ENCODE data around the gene NRCAM.

NRCAM gene

DNA sequence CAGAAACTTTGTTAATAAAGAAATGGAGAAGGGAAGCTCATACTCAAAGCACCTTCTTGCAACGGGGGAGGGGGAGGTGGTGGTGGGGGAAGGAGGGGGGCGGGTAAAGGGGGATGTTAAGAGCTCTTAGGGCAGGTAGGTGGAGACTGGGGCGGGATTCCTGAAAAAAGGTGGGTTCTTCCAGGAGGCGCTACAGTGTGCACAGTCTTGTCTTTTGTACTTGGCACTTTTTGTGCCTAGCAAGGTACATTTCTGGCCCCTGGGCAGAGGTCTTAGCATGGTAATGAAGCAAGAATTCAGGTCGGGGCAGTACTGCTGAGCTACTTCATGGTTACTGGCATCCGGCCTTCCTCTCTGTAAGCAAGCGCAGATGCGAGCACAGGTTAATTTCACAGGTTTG is 310.8 kb downstream of the NRCAM start:
- DNase-seq, result no peak

- DNase-seq, result no peak
Measured at GRCh38 chr7:108144931-108145330, 311.3 kb downstream of the NRCAM start.

- no peak for DNase-seq
Measured at GRCh38 chr7:108143658-108144420, 312.4 kb downstream of the NRCAM start.

DNA sequence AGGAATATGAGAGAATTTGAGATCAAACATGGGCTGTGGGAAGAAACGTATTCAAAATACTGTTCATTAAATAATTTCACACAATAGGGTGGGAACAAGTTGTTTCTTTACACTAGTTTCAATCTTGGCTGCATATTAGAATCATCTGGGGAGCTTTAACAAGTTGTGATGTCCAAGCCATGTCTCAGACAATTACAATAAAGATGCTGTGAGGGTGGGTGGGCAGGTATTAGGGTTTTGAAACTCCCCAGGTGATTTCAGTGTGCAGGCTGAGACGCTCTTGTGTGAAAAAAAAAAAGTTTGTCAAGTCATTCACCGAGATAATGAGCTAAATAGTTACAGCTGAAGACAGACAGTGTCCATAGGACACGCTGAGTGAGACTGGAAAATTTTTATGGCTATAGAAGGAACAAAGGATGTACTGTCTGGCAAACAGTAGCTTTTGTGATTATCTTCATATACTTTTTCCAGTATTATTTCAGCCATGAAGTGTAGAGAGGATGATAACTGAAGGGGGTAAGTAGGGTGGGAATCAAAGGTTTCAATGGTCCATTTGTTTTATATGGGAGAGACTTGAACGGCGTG is 313.5 kb downstream of the NRCAM start:
- DNase-seq, result no peak

DNA sequence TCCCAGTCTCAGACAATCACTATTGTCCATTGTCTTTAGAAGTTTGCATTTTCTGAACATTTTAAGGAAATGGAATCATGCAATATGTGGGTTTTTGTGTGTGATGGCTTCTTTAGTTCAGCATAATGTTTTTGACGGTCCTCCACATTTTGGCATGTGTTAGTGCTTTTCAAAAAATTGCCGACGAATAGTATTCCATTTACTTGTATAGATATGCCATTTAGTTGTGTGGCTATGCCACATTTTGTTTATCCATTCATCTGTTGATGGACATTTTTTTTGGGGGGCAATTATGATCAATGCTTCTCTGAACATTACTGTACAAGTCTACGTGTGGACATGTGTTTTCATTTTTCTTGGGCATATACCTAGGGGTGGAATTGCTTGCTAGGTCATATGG is 314.1 kb downstream of the NRCAM start:
- DNase-seq, result no peak

- no peak for DNase-seq
Measured at GRCh38 chr7:108140671-108141070, 315.6 kb downstream of the NRCAM start.

- DNase-seq, result no peak
Measured at GRCh38 chr7:108138911-108139310, 317.3 kb downstream of the NRCAM start.

DNA sequence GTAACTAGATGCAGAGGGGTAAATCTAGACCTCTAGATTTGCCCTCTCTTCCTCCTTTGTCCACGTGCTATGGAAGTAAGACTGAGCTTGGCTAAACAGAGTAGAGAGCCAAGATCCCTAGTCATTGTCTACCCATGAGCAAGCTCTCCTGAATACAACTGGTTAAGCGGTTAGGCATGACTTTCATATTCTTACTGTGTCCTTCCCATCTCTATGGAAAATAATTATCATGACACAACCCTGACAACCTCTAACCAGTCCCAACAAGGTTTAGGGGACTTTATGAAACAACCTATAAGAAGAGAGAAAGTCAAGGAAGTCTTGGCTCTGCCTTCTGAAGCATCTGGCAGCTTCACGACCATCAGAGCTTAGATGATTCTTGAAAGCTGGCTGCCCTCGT is 318.2 kb downstream of the NRCAM start:
- DNase-seq, result no peak

- no peak for DNase-seq
Measured at GRCh38 chr7:108137040-108137439, 319.2 kb downstream of the NRCAM start.

DNA sequence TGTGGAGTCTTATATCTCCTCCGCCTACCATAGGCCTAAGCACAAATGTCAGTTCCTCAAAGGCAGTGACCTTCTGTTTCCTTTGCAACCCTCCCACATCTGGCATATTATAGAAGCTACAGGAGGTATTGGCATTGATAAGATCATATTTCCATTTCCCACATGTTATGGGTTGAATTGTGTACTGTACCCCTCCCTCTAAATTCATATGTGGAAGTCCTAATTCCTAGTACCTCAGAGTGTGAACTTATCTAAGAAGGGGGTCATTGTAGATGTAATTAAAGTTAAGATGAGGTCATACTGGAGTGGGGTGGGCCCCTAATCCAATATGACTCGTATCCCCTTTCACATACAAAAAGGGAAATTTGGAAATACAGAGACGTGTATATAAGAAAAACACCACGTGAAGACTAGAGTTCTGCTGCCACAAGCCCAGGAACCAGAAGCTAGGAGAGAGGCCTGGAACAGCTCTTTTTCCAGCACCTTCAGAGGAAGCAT is 320.0 kb downstream of the NRCAM start:
- no peak for DNase-seq

DNA sequence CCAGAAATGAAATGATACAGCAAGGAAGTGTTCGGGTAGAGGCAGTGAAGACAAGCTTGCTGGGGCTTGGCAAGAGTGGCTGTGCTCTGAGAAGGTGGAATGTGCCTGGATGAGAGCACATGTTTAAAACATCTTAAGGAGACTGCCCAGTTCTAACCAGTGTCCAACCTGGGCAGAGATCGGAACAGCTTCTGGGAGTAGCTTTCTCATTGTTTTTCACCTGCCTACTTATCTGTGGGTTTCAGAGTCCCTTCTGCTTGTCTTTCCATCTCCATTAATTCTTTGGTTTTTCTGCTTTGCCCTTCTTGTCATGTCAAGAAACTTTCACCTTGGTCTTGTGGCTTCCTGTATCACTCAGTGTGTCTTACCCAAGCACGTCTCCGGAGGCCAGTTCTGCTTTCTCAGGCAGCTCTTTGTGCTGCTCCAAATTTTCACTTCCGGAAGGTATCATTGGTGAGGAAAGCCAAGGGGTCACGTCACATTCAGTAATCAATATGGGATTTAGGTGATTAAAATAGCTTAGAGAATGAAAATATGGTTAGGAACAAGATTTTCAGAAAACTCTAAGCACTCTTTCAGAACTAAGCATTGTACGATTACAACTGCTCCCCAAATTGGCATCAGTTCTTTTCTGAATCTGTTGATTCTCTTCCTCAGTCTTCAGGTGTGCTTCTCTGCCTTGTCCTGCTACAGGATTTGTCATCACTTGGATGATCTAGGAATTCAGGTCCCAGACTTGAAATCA is 320.6 kb downstream of the NRCAM start:
- DNase-seq, result no peak

DNA sequence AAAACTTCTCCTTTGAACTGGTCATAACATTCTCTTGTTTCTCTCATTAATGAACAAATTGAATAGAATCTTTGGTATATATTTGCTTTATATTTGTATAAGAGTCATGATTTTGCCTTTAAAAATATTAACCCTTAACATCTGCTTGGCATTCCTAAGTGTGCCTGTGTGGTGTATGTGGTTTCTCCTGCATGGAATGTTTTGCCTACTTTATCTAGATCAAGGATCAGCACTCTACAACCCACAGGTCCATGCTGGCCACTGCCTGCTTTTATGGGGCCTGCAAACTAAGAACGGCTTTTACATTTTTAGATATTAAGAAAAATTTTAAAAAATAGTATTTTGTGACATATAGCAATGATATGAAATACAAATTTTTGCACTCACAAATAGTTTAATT is 321.8 kb downstream of the NRCAM start:
- DNase-seq, result no peak

GRCh38 chr7:108132551-108133265 is 323.5 kb downstream of the NRCAM start:
- DNase-seq, result no peak

DNA sequence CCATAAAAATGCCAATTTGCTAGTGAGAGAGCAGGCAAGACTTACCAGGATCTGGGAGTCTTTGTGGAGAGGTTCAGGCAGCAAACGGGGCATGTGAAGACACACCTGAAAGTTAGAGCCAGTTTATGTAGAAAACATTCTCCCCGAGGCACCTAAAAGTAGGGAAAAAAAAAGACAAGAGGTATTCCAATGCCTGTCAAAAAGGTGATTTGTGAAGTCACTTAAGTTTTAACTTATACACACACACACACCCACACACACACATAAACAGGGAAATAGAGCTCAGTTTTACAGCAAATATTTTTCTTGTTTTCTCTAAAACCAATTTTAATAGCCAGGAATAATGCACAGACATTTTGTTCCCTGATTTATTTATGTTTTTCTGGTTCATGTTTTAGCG is 326.0 kb downstream of the NRCAM start, which contains the start of gene LAMB4:
Gene LAMB4, minus strand, starts transcription at position 101 of the 400 bp plus-strand sequence. CDS start 7,197 bp downstream, outside the sequence.
- no peak for DNase-seq

- no peak for DNase-seq
Measured at GRCh38 chr7:108129018-108129965, 326.9 kb downstream of the NRCAM start.

GRCh38 chr7:108128514-108128913 is 327.7 kb downstream of the NRCAM start:
- DNase-seq, result no peak

- DNase-seq, result no peak
Measured at GRCh38 chr7:108127461-108127860, 328.8 kb downstream of the NRCAM start.

DNA sequence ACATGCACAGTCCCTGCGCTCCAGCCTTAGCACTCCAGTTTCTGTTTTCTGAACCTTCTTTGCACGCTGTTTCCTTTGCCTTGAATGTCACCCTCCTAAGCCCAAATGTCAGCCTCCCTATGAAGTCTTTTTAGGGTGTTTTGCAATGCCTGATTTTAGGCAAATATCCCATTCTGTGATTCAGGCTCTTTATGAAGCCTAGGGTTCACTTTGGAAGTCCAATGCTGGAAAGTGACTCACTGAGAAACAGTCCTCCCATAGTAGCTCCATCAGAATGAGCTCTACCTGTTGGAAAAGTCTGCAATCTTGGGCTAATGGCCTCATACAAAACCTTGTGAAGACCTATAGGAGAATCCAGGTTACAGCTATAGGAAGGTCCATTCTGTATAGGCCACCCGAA is 331.4 kb downstream of the NRCAM start:
- no peak for DNase-seq

DNA sequence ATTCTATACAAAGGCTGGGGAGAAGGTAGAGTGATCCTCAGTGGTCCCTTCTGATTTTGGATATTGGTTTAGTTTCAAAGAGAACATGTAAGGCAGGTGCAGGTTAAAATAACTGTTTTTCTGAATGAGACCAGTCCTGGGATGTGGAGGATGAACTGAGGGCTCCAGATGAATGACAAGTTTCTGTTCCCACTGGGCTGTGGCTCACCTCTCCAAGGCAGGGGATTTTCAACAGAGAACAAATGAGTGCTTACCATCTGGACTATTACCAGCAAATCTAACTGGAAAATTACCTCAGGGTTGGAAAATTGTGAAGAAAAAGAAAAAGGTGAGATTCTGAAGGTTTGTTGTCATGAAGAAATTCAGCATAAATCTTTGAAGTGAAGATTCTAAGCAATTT is 334.1 kb downstream of the NRCAM start:
- DNase-seq, result no peak

DNA sequence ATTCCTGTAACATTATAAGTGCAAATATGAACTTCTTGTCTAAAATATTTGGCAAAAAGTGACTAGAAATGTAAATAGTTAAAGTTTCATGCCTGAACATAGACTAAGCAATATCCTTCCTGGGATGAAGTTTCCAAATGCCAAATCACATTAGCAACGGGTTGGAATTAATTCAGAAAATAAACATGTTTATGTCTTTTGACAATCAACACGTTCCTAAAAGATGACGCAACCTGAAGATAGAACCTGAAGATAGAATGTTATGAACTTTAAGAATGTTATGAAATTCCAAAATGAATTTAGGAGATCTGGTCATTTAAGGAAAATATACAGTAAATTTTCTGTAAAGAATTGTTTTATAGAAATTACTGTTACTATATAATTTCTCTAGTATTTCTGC is 335.3 kb downstream of the NRCAM start:
- DNase-seq, result no peak

DNA sequence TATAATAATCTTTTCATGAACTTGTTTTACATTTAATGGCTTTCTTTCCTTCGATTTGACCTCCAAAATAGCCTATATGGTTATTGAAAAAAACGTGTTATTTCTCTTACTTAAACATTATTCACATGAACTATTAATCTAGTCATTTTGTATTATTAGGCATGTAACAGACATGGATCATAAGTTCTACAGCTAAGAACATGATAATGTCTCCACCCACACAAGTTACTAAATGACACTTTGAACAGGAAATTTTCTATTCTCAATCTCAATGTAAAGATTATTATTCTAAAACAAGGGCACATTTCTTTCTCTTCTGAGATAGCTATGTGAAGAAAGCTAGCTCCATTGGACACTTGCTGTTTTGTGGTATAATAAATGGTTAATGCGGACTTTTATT is 336.0 kb downstream of the NRCAM start:
- no peak for DNase-seq

DNA sequence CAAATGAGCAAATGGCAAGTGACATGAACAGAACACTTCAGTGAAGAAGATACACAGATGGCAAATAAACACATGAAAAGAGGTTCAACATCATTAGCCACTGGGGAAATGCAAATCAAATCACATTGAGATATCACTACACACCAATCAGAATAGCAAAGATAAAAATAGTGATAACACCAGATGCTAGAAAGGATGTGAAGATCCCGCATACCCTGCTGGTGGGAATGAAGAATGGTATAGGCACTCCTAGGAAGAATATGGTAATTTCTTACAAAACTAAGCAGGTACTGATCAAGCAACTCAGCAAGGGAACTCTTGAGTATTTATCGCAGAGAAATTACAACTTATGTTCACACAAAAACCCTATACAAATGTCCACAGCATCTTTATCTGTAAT is 337.3 kb downstream of the NRCAM start:
- DNase-seq, result no peak
